ENCODE data around the gene CST9L. TPM values are rescaled to one million over a fixed set of nuclear protein-coding genes. Genes with fewer than 3 reads are reported as not detected.

The CST9L gene
- total RNA-seq, 1 donor from 2014 or later, result not detected

DNA sequence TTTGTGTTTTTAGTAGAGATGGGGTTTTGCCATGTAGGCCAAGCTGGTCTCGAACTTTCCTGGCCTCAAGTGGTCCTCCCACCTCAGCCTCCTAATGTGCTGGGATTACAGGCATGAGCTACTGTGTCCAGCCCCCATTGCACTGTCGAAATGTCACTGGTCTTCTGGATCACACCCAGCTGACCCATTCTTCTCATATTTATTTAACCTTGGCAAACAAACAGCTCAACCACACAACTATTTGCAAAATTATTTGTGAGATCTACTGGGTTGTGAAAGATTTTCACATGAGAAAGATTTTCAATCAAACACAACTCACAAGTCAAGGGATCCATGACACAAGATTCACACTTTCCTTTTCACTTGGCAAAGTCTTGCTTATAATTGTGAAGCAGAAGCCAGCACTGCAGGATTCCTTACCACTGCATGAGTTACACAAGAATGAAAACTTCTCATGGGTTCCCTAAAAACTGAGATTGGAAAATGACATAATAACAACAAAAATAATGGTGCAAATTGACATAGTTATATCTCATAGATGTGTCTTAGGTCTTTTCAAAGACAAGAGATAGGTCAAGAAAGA is 2.0 kb upstream of the CST9L start:
- DNase-seq (no peak), ATAC-seq (no peak)
- H3K27ac ChIP-seq, result no peak overlapping the region

GRCh38 chr20:23569570-23569969 is 1.3 kb upstream of the CST9L start:
- Histone ChIP-seq H3K27ac (no peak overlapping the region), H3K9me3 (no peaks in the 10 kb centered on the region), H3K4me1 (no peaks in the 10 kb centered on the region), H3K4me3 (no peak overlapping the region), H3K27me3 (no peaks in the 10 kb centered on the region), H3K36me3 (no peaks in the 10 kb centered on the region)
- TF ChIP-seq, protein P1, sequence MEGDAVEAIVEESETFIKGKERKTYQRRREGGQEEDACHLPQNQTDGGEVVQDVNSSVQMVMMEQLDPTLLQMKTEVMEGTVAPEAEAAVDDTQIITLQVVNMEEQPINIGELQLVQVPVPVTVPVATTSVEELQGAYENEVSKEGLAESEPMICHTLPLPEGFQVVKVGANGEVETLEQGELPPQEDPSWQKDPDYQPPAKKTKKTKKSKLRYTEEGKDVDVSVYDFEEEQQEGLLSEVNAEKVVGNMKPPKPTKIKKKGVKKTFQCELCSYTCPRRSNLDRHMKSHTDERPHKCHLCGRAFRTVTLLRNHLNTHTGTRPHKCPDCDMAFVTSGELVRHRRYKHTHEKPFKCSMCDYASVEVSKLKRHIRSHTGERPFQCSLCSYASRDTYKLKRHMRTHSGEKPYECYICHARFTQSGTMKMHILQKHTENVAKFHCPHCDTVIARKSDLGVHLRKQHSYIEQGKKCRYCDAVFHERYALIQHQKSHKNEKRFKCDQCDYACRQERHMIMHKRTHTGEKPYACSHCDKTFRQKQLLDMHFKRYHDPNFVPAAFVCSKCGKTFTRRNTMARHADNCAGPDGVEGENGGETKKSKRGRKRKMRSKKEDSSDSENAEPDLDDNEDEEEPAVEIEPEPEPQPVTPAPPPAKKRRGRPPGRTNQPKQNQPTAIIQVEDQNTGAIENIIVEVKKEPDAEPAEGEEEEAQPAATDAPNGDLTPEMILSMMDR (IDR thresholded peaks at IDR 0.05), result no peak
- ATAC-seq, result no peak
- peak; percentile 17 for DNase-seq
- intact Hi-C loops (cut with DNase I), result no loop called here

More for the DNA sequence above, 2.0 kb upstream of the CST9L start:
- no peaks in the 10 kb centered on the region for H3K4me1 ChIP-seq
- H3K36me3 ChIP-seq, result no peaks in the 10 kb centered on the region
- H3K9me3 ChIP-seq, result no peaks in the 10 kb centered on the region
- H3K27me3 ChIP-seq, result no peaks in the 10 kb centered on the region
- TF ChIP-seq, protein P1 (IDR thresholded peaks at IDR 0.05), result no peak
- H3K4me3 ChIP-seq, result no peak overlapping the region
- intact Hi-C loops (cut with DNase I), result no loop called here

- no peak for DNase-seq
- H3K27ac ChIP-seq, result no peak overlapping the region
- TF ChIP-seq, protein P1 (IDR thresholded peaks at IDR 0.05), result no peak
- H3K4me1 ChIP-seq, result no peaks in the 10 kb centered on the region
- no peaks in the 10 kb centered on the region for H3K36me3 ChIP-seq
- ATAC-seq, result no peak
- no peaks in the 10 kb centered on the region for H3K9me3 ChIP-seq
- no peak overlapping the region for H3K4me3 ChIP-seq
- H3K27me3 ChIP-seq, result no peaks in the 10 kb centered on the region
- intact Hi-C loops (cut with DNase I), result no loop called here
Measured at GRCh38 chr20:23568971-23569330, 667 bp upstream of the CST9L start.

GRCh38 chr20:23566199-23566932 is 1.9 kb downstream of the CST9L start:
- TF ChIP-seq, protein P1 (IDR thresholded peaks at IDR 0.05), result no peak
- intact Hi-C loops (cut with DNase I), result no loop called here
- no peaks in the 10 kb centered on the region for H3K4me1 ChIP-seq
- H3K9me3 ChIP-seq, result peaks cover 7% of the 10 kb centered on the region
- H3K36me3 ChIP-seq, result no peaks in the 10 kb centered on the region
- ATAC-seq, result no peak
- H3K27ac ChIP-seq, result no peak overlapping the region
- no peaks in the 10 kb centered on the region for H3K27me3 ChIP-seq
- H3K4me3 ChIP-seq, result no peak overlapping the region
- no peak for DNase-seq

DNA sequence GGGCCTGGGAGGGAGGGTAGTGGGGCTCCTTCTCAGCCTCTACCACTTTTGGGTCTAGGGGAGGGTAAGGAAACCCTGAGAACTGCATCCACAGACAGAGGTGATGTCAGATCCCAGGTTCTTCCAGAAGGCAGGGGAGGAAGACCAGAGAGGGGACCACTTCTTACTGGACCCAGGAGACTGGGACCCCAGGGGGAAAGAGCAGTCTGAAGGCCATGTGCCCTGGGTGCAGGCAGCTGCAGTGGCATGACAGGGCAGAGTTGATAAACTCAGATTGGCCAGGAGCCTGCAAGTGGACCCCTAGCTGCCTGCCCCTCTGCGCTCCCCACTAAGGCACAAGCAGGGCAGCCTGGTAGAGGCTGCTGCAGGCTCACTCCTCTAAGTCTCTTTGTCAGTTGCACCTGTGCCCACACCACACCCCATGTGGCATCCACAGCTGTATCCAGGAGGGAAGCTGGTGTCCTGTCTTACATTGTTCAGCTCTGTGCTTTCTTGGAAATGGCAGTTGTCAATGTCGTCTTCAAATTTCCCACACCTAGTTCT is 2.7 kb downstream of the CST9L start:
- DNase-seq (no peak), ATAC-seq (no peak)
- intact Hi-C loops (cut with DNase I), result no loop called here
- Histone ChIP-seq H3K36me3 (no peaks in the 10 kb centered on the region), H3K27ac (no peak overlapping the region), H3K27me3 (no peaks in the 10 kb centered on the region), H3K4me1 (no peaks in the 10 kb centered on the region), H3K9me3 (peaks cover 9% of the 10 kb centered on the region), H3K4me3 (no peak overlapping the region)
- TF ChIP-seq, protein P1 (IDR thresholded peaks at IDR 0.05), result no peak

Measured in upper lobe of right lung (tissue), 1 donor.